H9 (cell line): ENCODE data around the gene F13B. TPM values are rescaled to one million over a fixed set of nuclear protein-coding genes. Genes with fewer than 3 reads are reported as not detected.

Experiments used
- DNase-seq: peaks from one replicate; pipeline ENCODE4 v3.0.0-alpha.2; 2017
- H2AFZ ChIP-seq: one replicate; pipeline ENCODE4 v1.6.1; 2013; ENCODE audit warnings: mild to moderate bottlenecking, low read length, control low read depth, moderate library complexity
- H2AK5ac ChIP-seq: 2 replicates; pipeline ENCODE4 v1.6.1; 2013; ENCODE audit warnings: low read length, control low read depth, mixed read lengths; ENCODE audit not compliant: insufficient read length
- H2BK120ac ChIP-seq: one replicate; pipeline ENCODE4 v1.6.1; 2013; ENCODE audit warnings: low read depth, mild to moderate bottlenecking, low read length, control low read depth, inconsistent platforms; ENCODE audit not compliant: poor library complexity, severe bottlenecking
- H2BK12ac ChIP-seq: 2 replicates; pipeline ENCODE4 v1.6.1; 2013; ENCODE audit warnings: low read length, control low read depth, mixed read lengths, low read depth; ENCODE audit not compliant: insufficient read length
- H2BK15ac ChIP-seq: 2 replicates; pipeline ENCODE4 v1.6.1; 2013; ENCODE audit warnings: low read depth, low read length, control low read depth
- H2BK20ac ChIP-seq: one replicate; pipeline ENCODE4 v1.6.1; 2013; ENCODE audit warnings: low read depth, mild to moderate bottlenecking, low read length, control low read depth, inconsistent platforms; ENCODE audit not compliant: poor library complexity, severe bottlenecking
- H2BK5ac ChIP-seq: 2 replicates; pipeline ENCODE4 v1.6.1; 2013; ENCODE audit warnings: low read length, control low read depth, mixed read lengths; ENCODE audit not compliant: insufficient read length
- H3K14ac ChIP-seq: 2 replicates; pipeline ENCODE4 v1.6.1; 2013; ENCODE audit warnings: low read length, control low read depth; ENCODE audit not compliant: insufficient read depth
- H3K18ac ChIP-seq: 2 replicates; pipeline ENCODE4 v1.6.1; 2013; ENCODE audit warnings: low read depth, mild to moderate bottlenecking, mixed read lengths, low read length, control low read depth; ENCODE audit not compliant: insufficient read length
- H3K23ac ChIP-seq: 2 replicates; pipeline ENCODE4 v1.6.1; 2013; ENCODE audit warnings: low read length, control low read depth, mixed read lengths, low read depth; ENCODE audit not compliant: insufficient read length
- H3K23me2 ChIP-seq: 2 replicates; pipeline ENCODE4 v1.6.1; 2013; ENCODE audit warnings: low read depth, mild to moderate bottlenecking, mixed read lengths, low read length, control low read depth; ENCODE audit not compliant: insufficient read length, poor library complexity, severe bottlenecking
- H3K27ac ChIP-seq: 2 replicates; pipeline ENCODE4 v1.5.1; 2013; ENCODE audit warnings: low read length, control low read depth, mixed read lengths, low read depth; ENCODE audit not compliant: insufficient read length
- H3K27me3 ChIP-seq: 2 replicates; pipeline ENCODE4 v1.6.1; 2013; ENCODE audit warnings: low read length, control low read depth, inconsistent platforms; ENCODE audit not compliant: insufficient read depth
- H3K4ac ChIP-seq: 2 replicates; pipeline ENCODE4 v1.6.1; 2013; ENCODE audit warnings: low read depth, mild to moderate bottlenecking, control low read depth, inconsistent platforms, low read length, moderate library complexity
- H3K4me1 ChIP-seq: 2 replicates; pipeline ENCODE4 v1.6.1; 2013; ENCODE audit warnings: low read length, control low read depth, inconsistent platforms; ENCODE audit not compliant: insufficient read depth
- H3K4me2 ChIP-seq: 2 replicates; pipeline ENCODE4 v1.6.1; 2013; ENCODE audit warnings: low read length, control low read depth, mixed read lengths; ENCODE audit not compliant: insufficient read length, insufficient read depth
- H3K56ac ChIP-seq: 2 replicates; pipeline ENCODE4 v1.6.1; 2013; ENCODE audit warnings: low read depth, mild to moderate bottlenecking, mixed read lengths, low read length, control low read depth; ENCODE audit not compliant: insufficient read length
- H3K79me1 ChIP-seq: 2 replicates; pipeline ENCODE4 v1.6.1; 2013; ENCODE audit warnings: low read depth, mild to moderate bottlenecking, moderate library complexity, low read length, control low read depth, inconsistent platforms; ENCODE audit not compliant: insufficient read depth, poor library complexity, severe bottlenecking
- H3K79me2 ChIP-seq: 2 replicates; pipeline ENCODE4 v1.6.1; 2013; ENCODE audit warnings: low read length, control low read depth, inconsistent platforms; ENCODE audit not compliant: insufficient read depth
- H3K9ac ChIP-seq: 2 replicates; pipeline ENCODE4 v1.6.1; 2013; ENCODE audit warnings: low read length, control low read depth, mixed read lengths; ENCODE audit not compliant: insufficient read length; ENCODE audit errors: extremely low read depth
- H3K9me3 ChIP-seq: one replicate; pipeline ENCODE4 v1.6.1; 2013; ENCODE audit warnings: low read depth, low read length, inconsistent platforms; ENCODE audit not compliant: control insufficient read depth
- H3T11ph ChIP-seq: one replicate; pipeline ENCODE4 v1.6.1; 2013; ENCODE audit warnings: mild to moderate bottlenecking, low read length, control low read depth, inconsistent platforms
- H4K20me1 ChIP-seq: one replicate; pipeline ENCODE4 v1.6.1; 2013; ENCODE audit not compliant: control insufficient read depth, insufficient read length, insufficient read depth
- H4K5ac ChIP-seq: 2 replicates; pipeline ENCODE4 v1.6.1; 2013; ENCODE audit warnings: low read depth, mild to moderate bottlenecking, mixed read lengths, low read length, control low read depth; ENCODE audit not compliant: insufficient read length
- H4K8ac ChIP-seq: replicated peaks from 2 replicates; pipeline ENCODE4 v1.6.1; 2013; ENCODE audit warnings: low read length, control low read depth, mixed read lengths, low read depth; ENCODE audit not compliant: insufficient read length
- H4K91ac ChIP-seq: 2 replicates; pipeline ENCODE4 v1.6.1; 2013; ENCODE audit warnings: low read depth, mild to moderate bottlenecking, moderate library complexity, mixed read lengths, low read length, control low read depth; ENCODE audit not compliant: insufficient read length
- H3K27ac Mint-ChIP-seq, 3 experiments: 2 replicates in 2 of 3; 3 replicates in 1 of 3; pipeline ENCODE4 v1.8.0; 2020 to 2021; ENCODE audit warnings: mixed read lengths in 3 of 3, mild to moderate bottlenecking in 1 of 3, moderate library complexity in 1 of 3
- H3K27me3 Mint-ChIP-seq: 2 replicates; pipeline ENCODE4 v1.8.0; 2021; ENCODE audit warnings: low read depth, mild to moderate bottlenecking, moderate library complexity, mixed read lengths
- H3K36me3 Mint-ChIP-seq, 3 experiments: 2 replicates in 2 of 3; 3 replicates in 1 of 3; pipeline ENCODE4 v1.8.0; 2020 to 2021; ENCODE audit warnings: low read depth in 3 of 3, mixed read lengths in 3 of 3; ENCODE audit not compliant: insufficient read depth in 1 of 3
- H3K4me1 Mint-ChIP-seq, 2 experiments: 2 replicates each; pipeline ENCODE4 v1.8.0; 2020; ENCODE audit warnings: mixed read lengths in 2 of 2
- H3K4me3 Mint-ChIP-seq, 2 experiments: 2 replicates in 1 of 2; 3 replicates in 1 of 2; pipeline ENCODE4 v1.8.0; 2020 to 2021; ENCODE audit warnings: mild to moderate bottlenecking in 2 of 2, mixed read lengths in 2 of 2, moderate library complexity in 1 of 2
- H3K9me3 Mint-ChIP-seq, 2 experiments: 2 replicates in 1 of 2; 3 replicates in 1 of 2; pipeline ENCODE4 v1.8.0; 2020; ENCODE audit warnings: mild to moderate bottlenecking in 2 of 2, mixed read lengths in 2 of 2, moderate library complexity in 1 of 2
- WGBS: extraction: QIAGEN DNeasy Blood & Tissue Kit; methylation state at CpG from one replicate; pipeline ENCODE4 v1.1.7; 2013; ENCODE audit warnings: missing lambda C conversion rate, low lambda C conversion rate, mixed read lengths; ENCODE audit not compliant: insufficient read length; ENCODE audit errors: extremely low coverage; 5-methylcytosine and 5-hydroxymethylcytosine counted together
- total RNA-seq: library from RNA; stranded (reverse); gene quantifications from 2 replicates; pipeline ENCODE4 v1.2.1, GENCODE V29; 2021
- TF ChIP-seq, protein P1 (sequence below): fragments of 200-600 bp; sonication (generic); conservative IDR thresholded peaks from 3 replicates; pipeline ENCODE4 v1.8.0; 2021; ENCODE audit warnings: antibody characterized with exemption, mild to moderate bottlenecking

F13B gene
- total RNA-seq, 1 experiment from 2014 or later, result not detected

DNA sequence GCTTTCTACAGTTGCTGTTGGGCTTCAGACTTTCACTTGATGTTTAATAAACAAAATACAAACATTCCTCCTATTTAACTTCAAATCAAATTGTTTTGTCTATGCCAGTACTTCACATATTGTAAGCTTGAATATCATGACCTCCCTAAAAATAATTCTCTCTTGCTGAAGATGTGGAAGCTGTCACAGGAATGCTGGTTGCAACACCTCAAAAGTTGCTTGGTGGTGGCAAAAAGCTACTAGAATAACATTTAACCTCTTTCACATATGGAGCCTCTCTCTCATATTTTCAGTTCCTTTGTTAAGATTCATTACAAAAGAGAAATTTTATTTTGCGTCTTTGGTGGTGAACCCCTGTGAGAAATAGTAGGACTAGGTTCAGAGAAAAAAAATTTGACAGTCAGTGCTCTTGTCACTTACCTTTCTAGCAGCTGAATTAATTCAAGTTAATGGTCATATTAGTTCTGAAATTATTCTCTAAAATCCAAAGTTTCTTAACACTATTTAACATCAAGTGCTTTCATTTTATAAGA is 25.5 kb upstream of the F13B start:
- Histone ChIP-seq H3K56ac (no peak overlapping the region), H4K20me1 (no peaks in the 10 kb centered on the region), H3K9ac (no peak overlapping the region), H3K9me3 (no peaks in the 10 kb centered on the region), H2BK20ac (no peak overlapping the region), H3K79me2 (no peaks in the 10 kb centered on the region), H3K23me2 (no peaks in the 10 kb centered on the region), H3K27ac (no peak overlapping the region), H3K27me3 (no peaks in the 10 kb centered on the region), H4K5ac (no peak overlapping the region), H4K91ac (no peak overlapping the region), H3K18ac (no peak overlapping the region), H2BK120ac (no peak overlapping the region), H3K4me2 (no peak overlapping the region), H3K14ac (no peak overlapping the region), H3K4ac (no peak overlapping the region), H3K79me1 (no peaks in the 10 kb centered on the region), H3T11ph (no peak overlapping the region), H3K23ac (no peak overlapping the region), H2BK5ac (no peak overlapping the region), H2AFZ (no peak overlapping the region), H2BK12ac (no peak overlapping the region), H4K8ac (no peak overlapping the region), H2AK5ac (no peak overlapping the region), H2BK15ac (no peak overlapping the region), H3K4me1 (no peaks in the 10 kb centered on the region)
- Mint-ChIP-seq H3K27me3 (no peaks in the 10 kb centered on the region), H3K4me1 (no peaks in the 10 kb centered on the region), H3K4me3 (no peak overlapping the region), H3K9me3 (no peaks in the 10 kb centered on the region), H3K36me3 (peaks cover 23 to 65% (median 55%) of the 10 kb centered on the region in 3 experiments), H3K27ac (no peak overlapping the region)
- WGBS, result no CpG with 5 or more reads among the region's 1 CpG
- TF ChIP-seq, protein P1, sequence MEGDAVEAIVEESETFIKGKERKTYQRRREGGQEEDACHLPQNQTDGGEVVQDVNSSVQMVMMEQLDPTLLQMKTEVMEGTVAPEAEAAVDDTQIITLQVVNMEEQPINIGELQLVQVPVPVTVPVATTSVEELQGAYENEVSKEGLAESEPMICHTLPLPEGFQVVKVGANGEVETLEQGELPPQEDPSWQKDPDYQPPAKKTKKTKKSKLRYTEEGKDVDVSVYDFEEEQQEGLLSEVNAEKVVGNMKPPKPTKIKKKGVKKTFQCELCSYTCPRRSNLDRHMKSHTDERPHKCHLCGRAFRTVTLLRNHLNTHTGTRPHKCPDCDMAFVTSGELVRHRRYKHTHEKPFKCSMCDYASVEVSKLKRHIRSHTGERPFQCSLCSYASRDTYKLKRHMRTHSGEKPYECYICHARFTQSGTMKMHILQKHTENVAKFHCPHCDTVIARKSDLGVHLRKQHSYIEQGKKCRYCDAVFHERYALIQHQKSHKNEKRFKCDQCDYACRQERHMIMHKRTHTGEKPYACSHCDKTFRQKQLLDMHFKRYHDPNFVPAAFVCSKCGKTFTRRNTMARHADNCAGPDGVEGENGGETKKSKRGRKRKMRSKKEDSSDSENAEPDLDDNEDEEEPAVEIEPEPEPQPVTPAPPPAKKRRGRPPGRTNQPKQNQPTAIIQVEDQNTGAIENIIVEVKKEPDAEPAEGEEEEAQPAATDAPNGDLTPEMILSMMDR, result no peak
- no peak for DNase-seq
